BJ (cell line): ENCODE data around the gene TADA2B. TPM values are rescaled to one million over a fixed set of nuclear protein-coding genes. Genes with fewer than 3 reads are reported as not detected.

Experiments
- CTCF ChIA-PET: fragments of 350-600 bp; formaldehyde crosslinking; extraction: SDS; loops from one replicate; lab custom pipeline; 2021; ENCODE audit warnings: antibody characterized with exemption, inconsistent platforms; lab: Yijun Ruan, JAX
- POLR2A ChIA-PET: fragments of 300-600 bp; sonication (Branson Sonifier 250); formaldehyde crosslinking; extraction: SDS; loops from one replicate; lab custom pipeline; 2021; ENCODE audit warnings: antibody characterized with exemption; lab: Charles Lee
- DNase-seq: peaks from one replicate; pipeline ENCODE4 v3.0.0-alpha.2; 2011; ENCODE audit warnings: low read depth
- H3K27me3 ChIP-seq: 2 replicates; pipeline ENCODE4 v1.6.0; 2011; ENCODE audit warnings: low read length; ENCODE audit not compliant: control insufficient read depth, insufficient read depth
- H3K36me3 ChIP-seq: 2 replicates; pipeline ENCODE4 v1.5.1; 2011; ENCODE audit warnings: low read length; ENCODE audit not compliant: control insufficient read depth, insufficient read depth
- H3K4me3 ChIP-seq: 2 replicates; pipeline ENCODE4 v1.5.1; 2011; ENCODE audit warnings: low read depth, mild to moderate bottlenecking, control low read depth, low read length
- CTCF ChIP-seq: IDR thresholded peaks from 2 replicates; pipeline ENCODE4 v1.5.1; 2011; ENCODE audit warnings: low read depth, mild to moderate bottlenecking, control low read depth, inconsistent platforms, low read length, moderate library complexity; ENCODE audit not compliant: insufficient read depth
- polyA plus RNA-seq: library from polyadenylated mRNA; depleted of rRNA; stranded (reverse); fragments of >200 nt; gene quantifications from 2 replicates; pipeline ENCODE4 v1.2.3, GENCODE V29; 2011

The TADA2B gene
- polyA plus RNA-seq, 1 experiment = 7.3 TPM

GRCh38 chr4:7054106-7054880 lies 11.1 kb downstream of the TADA2B start:
- H3K36me3 ChIP-seq = peaks cover 22% of the 10 kb centered on the region
- no peak for DNase-seq
- no peak for TF ChIP-seq CTCF
- ChIA-PET POLR2A (interaction anchor here (0.6 kb wide), 1 partner anchor 10 kb away, joined by 3 read pairs; no protein-coding TSS in a partner anchor), CTCF (interaction anchor here (1.5 to 2.5 kb wide), 4 partner anchors 11 to 17 kb away, joined by 3 to 14 read pairs (median 4); partner anchors contain the start of gene TADA2B)
- no peak overlapping the region for H3K4me3 ChIP-seq
- H3K27me3 ChIP-seq = no peaks in the 10 kb centered on the region

GRCh38 chr4:7055111-7055989 lies 12.2 kb downstream of the TADA2B start:
- Histone ChIP-seq H3K27me3 (no peaks in the 10 kb centered on the region), H3K36me3 (peaks cover 20% of the 10 kb centered on the region), H3K4me3 (no peak overlapping the region)
- ChIA-PET CTCF (interaction anchor here (1.5 to 2.5 kb wide), 4 partner anchors 10 to 16 kb away, joined by 3 to 14 read pairs (median 4); partner anchors contain the start of gene TADA2B), POLR2A (interaction anchor here (0.6 kb wide), 1 partner anchor 11 kb away, joined by 3 read pairs; no protein-coding TSS in a partner anchor)
- TF ChIP-seq CTCF = no peak
- no peak for DNase-seq

GRCh38 chr4:7055990-7056325 lies 12.8 kb downstream of the TADA2B start:
- no peaks in the 10 kb centered on the region for H3K27me3 ChIP-seq
- ChIA-PET CTCF (interaction anchor here (1.6 to 2.5 kb wide), 3 partner anchors 9 to 15 kb away, joined by 3 to 14 read pairs (median 8); partner anchors contain the start of gene TADA2B), POLR2A (no interaction called here)
- H3K36me3 ChIP-seq = peaks cover 22% of the 10 kb centered on the region
- no peak overlapping the region for H3K4me3 ChIP-seq
- DNase-seq = no peak
- no peak for TF ChIP-seq CTCF

- ChIA-PET CTCF (interaction anchor here (1.1 to 1.4 kb wide), 2 partner anchors 12 to 13 kb away, joined by 3 to 5 read pairs; no protein-coding TSS in a partner anchor), POLR2A (no interaction called here)
- H3K36me3 ChIP-seq = peaks cover 25% of the 10 kb centered on the region
- no peak overlapping the region for H3K4me3 ChIP-seq
- no peaks in the 10 kb centered on the region for H3K27me3 ChIP-seq
- no peak for TF ChIP-seq CTCF
- DNase-seq = no peak
Measured at GRCh38 chr4:7058792-7059191, 15.6 kb downstream of the TADA2B start.
